Inflammatory macrophage (primary cell): ENCODE measurements around the gene TRABD2B.

ENCODE experiments used
- DNase-seq, 2 donors: peaks; one replicate each; pipeline ENCODE4 v3.0.0-alpha.2; 2020 to 2022

TRABD2B gene

GRCh38 chr1:47843781-47844557, 153.2 kb downstream of the TRABD2B start:
- DNase-seq: no peak

GRCh38 chr1:47843059-47843458, 154.1 kb downstream of the TRABD2B start:
- no peak for DNase-seq

- DNase-seq: no peak
Measured at GRCh38 chr1:47842228-47842919, 154.8 kb downstream of the TRABD2B start.

- DNase-seq: no peak
Measured at GRCh38 chr1:47841356-47841755, 155.8 kb downstream of the TRABD2B start.

DNA sequence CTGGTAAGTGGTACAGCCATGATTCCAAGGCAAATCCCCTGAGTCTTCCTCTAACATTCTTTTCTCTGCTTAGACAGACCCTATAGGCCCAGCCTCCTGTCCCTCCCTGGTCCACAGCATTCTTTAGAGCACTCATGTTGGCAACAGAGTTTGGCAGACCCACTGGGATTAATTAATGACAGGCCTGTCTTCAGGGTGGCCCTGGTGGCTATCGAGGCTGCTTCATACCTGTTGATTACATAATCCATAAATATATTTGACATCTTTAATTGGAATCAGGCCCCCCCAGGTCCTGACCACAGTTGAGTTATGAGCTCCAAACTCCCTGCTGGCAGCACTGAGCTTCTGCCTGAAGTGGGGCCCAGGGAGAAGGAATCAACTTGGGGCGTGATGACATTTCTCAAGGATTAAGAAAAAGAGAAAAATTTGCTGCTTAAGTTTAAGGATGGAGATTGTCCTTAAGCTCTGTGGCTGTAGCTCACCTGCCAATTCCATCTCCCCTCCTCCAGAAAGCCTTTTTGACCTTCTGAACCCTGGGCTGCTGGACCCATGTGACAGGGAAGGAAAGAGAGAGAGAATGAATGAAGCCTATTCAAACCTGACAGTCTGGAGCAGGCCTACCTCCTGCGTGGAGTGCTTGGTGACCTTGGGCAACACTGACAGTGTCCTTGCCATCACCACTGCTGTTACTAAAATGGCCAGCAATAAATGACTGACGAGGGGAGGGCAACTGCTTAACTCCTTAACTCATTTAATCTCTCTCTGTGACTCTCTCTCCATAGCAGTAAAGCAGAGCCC, 156.6 kb downstream of the TRABD2B start:
- DNase-seq: no peak

DNA sequence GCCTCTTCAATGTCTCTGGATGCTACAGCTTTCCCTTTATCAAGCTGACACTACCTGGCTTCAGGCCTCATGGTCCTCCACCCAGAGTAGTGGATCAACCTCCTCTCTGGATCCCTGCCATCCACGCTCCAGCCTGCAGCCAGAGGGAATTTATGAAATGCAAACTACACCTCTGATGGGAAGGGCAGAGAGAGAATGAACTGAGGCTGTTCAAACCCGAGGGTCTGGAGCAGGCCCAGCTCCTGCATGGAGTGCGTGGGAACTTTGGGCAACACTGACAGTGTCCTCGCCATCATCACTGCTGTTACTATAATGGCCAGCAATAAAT, 157.8 kb downstream of the TRABD2B start:
- no peak for DNase-seq

DNA sequence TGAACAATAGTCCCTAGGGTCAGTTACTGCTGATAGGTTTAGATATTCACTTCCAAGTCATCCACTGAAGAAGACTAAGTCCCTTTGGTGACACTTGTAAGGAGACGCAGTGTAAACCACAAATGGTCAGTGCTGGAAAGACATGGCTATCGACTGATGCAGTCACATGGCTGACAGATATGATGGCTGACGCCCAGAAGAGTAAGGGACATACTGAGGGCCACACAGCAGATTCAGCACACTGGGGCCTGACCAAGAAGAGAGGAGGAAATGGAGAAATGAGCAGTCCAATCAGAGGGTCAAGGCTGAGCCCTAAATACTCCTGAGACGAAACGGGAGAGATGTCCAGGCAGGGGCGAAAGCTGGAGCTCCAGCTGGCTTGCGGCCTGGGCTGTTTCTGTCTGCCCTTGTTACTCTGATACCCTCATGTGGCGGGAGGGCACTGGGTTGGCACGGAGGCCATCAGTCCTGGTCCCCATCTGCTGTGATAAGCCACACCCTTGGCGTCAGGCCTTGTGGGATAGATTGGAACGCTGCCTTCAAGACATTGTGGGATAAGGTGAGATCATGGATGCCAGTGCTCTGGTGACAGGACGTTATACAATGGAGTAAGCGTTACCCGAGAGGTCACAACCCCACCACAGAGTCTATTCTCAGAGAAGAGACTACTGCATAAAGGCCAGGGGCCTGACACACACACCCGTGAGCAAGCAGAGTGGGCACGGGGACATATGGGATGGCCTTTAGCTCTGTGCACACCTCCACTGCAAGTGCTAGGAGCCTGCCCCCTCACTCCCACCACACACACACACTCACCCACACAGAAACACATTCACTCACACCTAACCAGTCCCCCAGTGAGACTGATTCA, 158.4 kb downstream of the TRABD2B start:
- no peak for DNase-seq

GRCh38 chr1:47837866-47838561, 159.2 kb downstream of the TRABD2B start:
- DNase-seq: no peak

- no peak for DNase-seq
Measured at GRCh38 chr1:47837056-47837830, 159.9 kb downstream of the TRABD2B start.

GRCh38 chr1:47835409-47835808, 161.8 kb downstream of the TRABD2B start:
- no peak for DNase-seq

- no peak for DNase-seq
Measured at GRCh38 chr1:47834326-47834725, 162.9 kb downstream of the TRABD2B start.

GRCh38 chr1:47830641-47831333, 166.4 kb downstream of the TRABD2B start:
- DNase-seq: no peak

DNA sequence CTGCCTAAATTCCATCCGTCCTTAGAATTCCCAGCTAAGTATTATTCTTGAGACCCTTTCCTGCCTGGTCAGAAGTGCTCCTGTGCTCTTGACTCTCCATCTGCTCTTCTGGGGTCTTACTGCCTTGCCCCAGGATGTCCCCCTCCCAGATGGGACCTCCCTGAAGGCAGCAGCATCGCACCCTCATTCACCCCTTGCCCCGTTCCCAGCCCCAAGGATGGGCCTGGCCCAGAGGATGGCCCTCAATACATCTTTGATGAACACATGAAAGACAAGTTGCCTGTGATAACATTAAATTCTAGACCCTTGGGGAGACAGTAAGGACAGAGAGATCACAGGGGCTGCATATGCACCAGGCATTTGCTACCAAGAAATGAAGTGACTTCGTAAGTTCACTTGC, 167.2 kb downstream of the TRABD2B start:
- DNase-seq: no peak

DNA sequence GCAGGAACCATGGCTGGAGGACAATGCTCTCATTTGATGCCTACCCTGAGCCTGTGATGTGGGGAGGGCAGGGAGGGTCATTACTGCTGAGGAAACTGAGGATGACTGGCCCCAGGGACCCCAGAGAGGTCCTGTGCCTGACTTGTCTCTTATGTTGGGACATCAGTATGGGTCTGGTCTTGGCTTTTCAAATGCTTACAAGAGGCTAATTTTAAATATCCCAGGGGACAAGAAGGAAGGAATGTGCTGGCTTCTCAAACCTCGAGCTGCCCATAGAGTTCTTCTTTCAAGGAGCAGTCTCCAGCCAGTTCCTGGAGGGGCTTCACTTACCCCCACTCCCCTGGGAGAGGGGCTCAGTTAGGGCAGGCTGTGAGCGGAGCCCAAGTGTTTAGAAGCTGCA, 168.2 kb downstream of the TRABD2B start:
- DNase-seq: no peak

DNA sequence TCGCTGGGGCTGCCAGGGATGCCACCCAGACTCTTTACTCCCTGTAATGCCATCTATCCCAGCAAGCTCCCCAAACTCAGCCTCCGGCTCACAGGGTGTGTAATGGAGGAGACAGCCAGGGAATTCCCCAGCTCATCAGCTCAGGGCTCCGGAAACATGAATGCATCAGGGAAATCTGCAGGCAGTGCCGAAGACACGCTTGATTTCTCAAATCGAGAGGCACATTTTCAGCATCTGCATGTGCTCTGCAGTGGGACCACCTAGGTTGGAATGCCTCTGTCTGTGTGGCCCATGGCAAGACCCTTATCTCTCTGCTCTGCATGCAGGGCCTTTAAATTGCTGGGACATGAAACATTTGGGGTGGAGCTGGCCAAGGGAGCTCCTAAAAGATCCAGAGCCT, 170.1 kb downstream of the TRABD2B start:
- DNase-seq: no peak

DNA sequence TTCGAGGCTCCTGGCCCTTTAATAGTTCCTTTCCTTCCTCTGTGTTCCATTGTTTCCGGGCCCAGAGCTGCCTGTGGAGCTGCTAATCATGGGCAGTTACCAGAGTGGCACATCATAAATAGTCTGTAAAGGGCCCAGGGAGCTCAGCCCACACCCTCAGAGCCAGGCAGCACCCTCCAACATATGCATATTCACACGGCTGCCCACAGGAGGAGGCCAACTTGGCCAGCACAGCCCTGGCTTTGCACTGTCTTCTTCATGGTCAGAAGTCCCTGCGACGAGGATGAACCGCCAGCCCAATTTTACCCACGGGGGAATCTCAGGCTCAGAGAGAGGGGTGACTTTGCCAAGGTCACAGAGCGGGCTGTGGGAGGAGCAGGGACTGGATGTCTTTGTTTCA, 172.5 kb downstream of the TRABD2B start:
- no peak for DNase-seq

GRCh38 chr1:47824297-47824696, 172.9 kb downstream of the TRABD2B start:
- no peak for DNase-seq

GRCh38 chr1:47823040-47823808, 174.0 kb downstream of the TRABD2B start:
- DNase-seq: no peak

GRCh38 chr1:47821760-47822159, 175.4 kb downstream of the TRABD2B start:
- no peak for DNase-seq

DNA sequence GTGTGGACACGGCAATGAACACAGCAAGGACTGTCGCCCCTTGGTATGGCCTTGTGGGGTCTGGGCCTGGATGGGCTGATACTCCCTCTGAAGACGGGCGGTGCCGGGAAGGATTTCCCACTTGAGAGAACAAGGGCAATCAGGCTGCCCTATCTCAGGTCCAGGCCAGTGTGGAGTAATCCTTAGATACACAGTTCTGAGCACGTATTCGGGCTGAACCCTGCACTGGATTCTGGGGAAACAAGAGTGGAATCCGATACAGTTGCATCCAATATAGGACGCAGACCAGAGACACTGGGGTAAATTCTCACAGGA, 177.7 kb downstream of the TRABD2B start:
- DNase-seq: no peak
